Stomach (tissue), 9 donors: ENCODE data around the gene SSH2. TPM values are rescaled to one million over a fixed set of nuclear protein-coding genes. Genes with fewer than 3 reads are reported as not detected.
A peak's percentile ranks its signal among the peaks of the same experiment; 100 is the strongest.

Experiments used
- DNase-seq, 2 donors: peaks; one replicate each; pipeline versions ENCODE4 v3.0.0 to v3.0.0-alpha.2; 2013 to 2019
- H3K27ac ChIP-seq, 5 donors: fragments of 200-600 bp in 4 of 5; sonication (generic) in 4 of 5; one replicate each; pipeline ENCODE4 v1.5.1; 2013 to 2019; ENCODE audit warnings: mild to moderate bottlenecking in 1 of 5, moderate library complexity in 1 of 5
- H3K27me3 ChIP-seq, 3 donors: fragments of 200-600 bp; sonication (generic); one replicate each; pipeline ENCODE4 v1.5.1; 2017 to 2019; ENCODE audit warnings: mixed run types in 1 of 3
- H3K36me3 ChIP-seq, 4 donors: fragments of 200-600 bp; sonication (generic); 1 replicate in 3 of 4; 2 replicates in 1 of 4; pipeline ENCODE4 v1.5.1; 2016 to 2019
- H3K4me1 ChIP-seq, 4 donors: fragments of 200-600 bp; sonication (generic); one replicate each; pipeline ENCODE4 v1.5.1; 2016 to 2019
- H3K4me3 ChIP-seq, 4 donors: fragments of 200-600 bp; sonication (generic) in 3 of 4; one replicate each; pipeline ENCODE4 v1.5.1; 2016 to 2019; ENCODE audit warnings: mild to moderate bottlenecking in 1 of 4
- H3K9me3 ChIP-seq, 4 donors: fragments of 200-600 bp; sonication (generic); one replicate each; pipeline ENCODE4 v1.5.1; 2016 to 2019
- CTCF ChIP-seq, 7 experiments: fragments of 450-650 bp in 4 of 7; fragments of 200-600 bp in 3 of 7; sonication (generic) in 3 of 7; IDR thresholded peaks; one replicate each; pipeline ENCODE4 v1.5.1; 2016 to 2019; ENCODE audit warnings: antibody characterized with exemption in 7 of 7, control low read depth in 2 of 7, mild to moderate bottlenecking in 1 of 7
- EP300 ChIP-seq: sonication (generic); formaldehyde crosslinking; IDR thresholded peaks from one replicate; pipeline ENCODE4 v1.6.1; 2017; ENCODE audit warnings: antibody characterized with exemption
- POLR2A ChIP-seq, 4 donors: fragments of 450-650 bp; IDR thresholded peaks; one replicate each; pipeline ENCODE4 v1.6.1; 2016; ENCODE audit warnings: antibody characterized with exemption in 4 of 4, control low read depth in 2 of 4, mild to moderate bottlenecking in 1 of 4, moderate library complexity in 1 of 4
- POLR2AphosphoS5 ChIP-seq, 3 donors: sonication (generic); formaldehyde crosslinking; IDR thresholded peaks; one replicate each; pipeline ENCODE4 v1.6.1; 2016; ENCODE audit warnings: antibody characterized with exemption in 3 of 3
- WGBS, 5 donors: extraction: QIAGEN DNeasy Blood & Tissue Kit in 3 of 5; methylation state at CpG; one replicate each; pipeline versions ENCODE4 v1.1.5 to v1.1.7; 2013 to 2018; 5-methylcytosine and 5-hydroxymethylcytosine counted together
- intact Hi-C: fragments of 100-400 bp; cut with DNase I; formaldehyde crosslinking; loops from one replicate; pipeline ENCODE4 v1.15.1; 2023; ENCODE audit warnings: low total_unique reads
- polyA plus RNA-seq, 3 donors: library from polyadenylated mRNA; stranded (reverse); fragments of 200-250 nt; gene quantifications; one replicate each; pipeline ENCODE4 v1.2.3, GENCODE V29; 2013
- total RNA-seq, 5 donors: library from RNA; depleted of rRNA; stranded (reverse); fragments of >200 nt; gene quantifications; one replicate each; pipeline versions ENCODE4 v1.1.0 to v1.2.3, GENCODE V29; 2014 to 2016
- donor health status: healthy with polysubstance abuse.
- donor health status: Bipolar disorder and iron deficiency.
- donor health status: healthy.

SSH2 gene
- total and polyA plus RNA-seq, 8 donors = 7.8 to 44.9 (median 24.1) TPM

- DNase-seq = no peak
- Histone ChIP-seq H3K27ac (peak overlapping the region in 3 of 5 donors; percentile 34 to 61 (median 48)), H3K9me3 (no peaks in the 10 kb centered on the region), H3K36me3 (no peaks in the 10 kb centered on the region), H3K4me3 (no peak overlapping the region), H3K27me3 (no peaks in the 10 kb centered on the region), H3K4me1 (peaks cover 6 to 67% (median 34%) of the 10 kb centered on the region in 4 donors)
- intact Hi-C loops = no loop called here
- TF ChIP-seq CTCF (IDR thresholded peaks at IDR 0.05) = no peak
- TF ChIP-seq POLR2A (IDR thresholded peaks at IDR 0.05) = no peak
- no peak for TF ChIP-seq EP300
- TF ChIP-seq POLR2AphosphoS5 (IDR thresholded peaks at IDR 0.05) = no peak
- 48 to 68% (median 60%) methylated on average over 3 of the region's 3 CpGs for WGBS, 5 donors
Measured at GRCh38 chr17:29709866-29710519, 220.0 kb downstream of the SSH2 start.

- no peaks in the 10 kb centered on the region for H3K27me3 ChIP-seq
- peak overlapping the region in 4 of 5 donors; percentile 59 to 80 (median 71) for H3K27ac ChIP-seq
- peaks cover 7 to 11% (median 8%) of the 10 kb centered on the region in 4 donors for H3K36me3 ChIP-seq
- H3K4me1 ChIP-seq = peaks cover 6 to 57% (median 32%) of the 10 kb centered on the region in 4 donors
- TF ChIP-seq POLR2A (IDR thresholded peaks at IDR 0.05) (no peak), POLR2AphosphoS5 (IDR thresholded peaks at IDR 0.05) (no peak), EP300 (no peak), CTCF (IDR thresholded peaks at IDR 0.05) (no peak)
- intact Hi-C loops = no loop called here
- no peaks in the 10 kb centered on the region for H3K9me3 ChIP-seq
- H3K4me3 ChIP-seq = no peak overlapping the region
- no peak for DNase-seq
Measured at GRCh38 chr17:29707212-29707571, 222.8 kb downstream of the SSH2 start.

GRCh38 chr17:29706045-29706431, 224.0 kb downstream of the SSH2 start:
- peaks cover 6 to 48% (median 27%) of the 10 kb centered on the region in 4 donors for H3K4me1 ChIP-seq
- H3K27me3 ChIP-seq = no peaks in the 10 kb centered on the region
- intact Hi-C loops = no loop called here
- peak overlapping the region in 4 of 5 donors; percentile 59 to 80 (median 71) for H3K27ac ChIP-seq
- H3K9me3 ChIP-seq = no peaks in the 10 kb centered on the region
- no peak for DNase-seq
- peaks cover 18 to 22% (median 19%) of the 10 kb centered on the region in 4 donors for H3K36me3 ChIP-seq
- TF ChIP-seq POLR2A (IDR thresholded peaks at IDR 0.05) (no peak), EP300 (no peak), CTCF (IDR thresholded peaks at IDR 0.05) (no peak), POLR2AphosphoS5 (IDR thresholded peaks at IDR 0.05) (no peak)
- no peak overlapping the region for H3K4me3 ChIP-seq

GRCh38 chr17:29705386-29705785, 224.6 kb downstream of the SSH2 start:
- DNase-seq = no peak
- no peak overlapping the region for H3K4me3 ChIP-seq
- peak overlapping the region in 4 of 5 donors; percentile 59 to 80 (median 71) for H3K27ac ChIP-seq
- intact Hi-C loops = no loop called here
- TF ChIP-seq EP300 (no peak), CTCF (IDR thresholded peaks at IDR 0.05) (no peak), POLR2AphosphoS5 (IDR thresholded peaks at IDR 0.05) (no peak), POLR2A (IDR thresholded peaks at IDR 0.05) (no peak)
- H3K36me3 ChIP-seq = peaks cover 22 to 28% (median 24%) of the 10 kb centered on the region in 4 donors
- no peaks in the 10 kb centered on the region for H3K27me3 ChIP-seq
- H3K9me3 ChIP-seq = no peaks in the 10 kb centered on the region
- 64 to 77% (median 69%) methylated on average over 3 of the region's 3 CpGs for WGBS, 5 donors
- peaks cover 4 to 42% (median 20%) of the 10 kb centered on the region in 4 donors for H3K4me1 ChIP-seq
